ACHN (cell line): ENCODE results near the gene GBP6.
"Not testable (repeated sequence)": the region's sequence is repeated elsewhere in the genome, so short reads cannot be mapped to it uniquely, and the experiment has no call there.

ENCODE experiments used
- DNase-seq: peaks from one replicate; pipeline ENCODE4 v3.0.0-alpha.2; 2015
- in situ Hi-C: cut with HindIII; loops from 2 replicates; pipeline ENCODE4 v1.10.0; 2017; ENCODE audit warnings: low sequenced_read_pairs, low pct_ligation_motif_present, low pct_unique_long_range_greater_than_20kb

Gene GBP6

GRCh38 chr1:89363638-89364536 lies at the start of gene GBP6:
Gene GBP6 (plus strand): TSS chr1:89364059. CDS start chr1:89368552, 4,493 bp downstream.
- in situ Hi-C loops = no loop called here
- DNase-seq = no peak

GRCh38 chr1:89322402-89322801 lies 41.5 kb upstream of the GBP6 start:
- in situ Hi-C loops = no loop called here
- no peak for DNase-seq

- no peak for DNase-seq
- in situ Hi-C loops = no loop called here
Measured at GRCh38 chr1:89331890-89332289, 32.0 kb upstream of the GBP6 start.

- DNase-seq = no peak
- in situ Hi-C loops = no loop called here
Measured at GRCh38 chr1:89332461-89332860, 31.4 kb upstream of the GBP6 start.

GRCh38 chr1:89335486-89335885 lies 28.4 kb upstream of the GBP6 start:
- in situ Hi-C loops = no loop called here
- no peak for DNase-seq

GRCh38 chr1:89337903-89338302 lies 26.0 kb upstream of the GBP6 start:
- in situ Hi-C loops = no loop called here
- DNase-seq = no peak

- in situ Hi-C loops = no loop called here
- DNase-seq = no peak
Measured at GRCh38 chr1:89339039-89339438, 24.8 kb upstream of the GBP6 start.

GRCh38 chr1:89345479-89345878 lies 18.4 kb upstream of the GBP6 start:
- in situ Hi-C loops, DNase-seq: not testable (repeated sequence)

GRCh38 chr1:89347296-89347695 lies 16.6 kb upstream of the GBP6 start:
- in situ Hi-C loops = no loop called here
- DNase-seq = no peak

- in situ Hi-C loops = no loop called here
- DNase-seq = no peak
Measured at GRCh38 chr1:89350298-89350697, 13.6 kb upstream of the GBP6 start.

- no peak for DNase-seq
- in situ Hi-C loops = no loop called here
Measured at GRCh38 chr1:89351597-89352311, 12.1 kb upstream of the GBP6 start.

- in situ Hi-C loops = no loop called here
- no peak for DNase-seq
Measured at GRCh38 chr1:89352421-89352820, 11.4 kb upstream of the GBP6 start.

- in situ Hi-C loops = no loop called here
- DNase-seq = no peak
Measured at GRCh38 chr1:89354205-89354604, 9.7 kb upstream of the GBP6 start.

- in situ Hi-C loops = no loop called here
- DNase-seq = no peak
Measured at GRCh38 chr1:89355056-89355455, 8.8 kb upstream of the GBP6 start.

- peak; percentile 19 for DNase-seq
- in situ Hi-C loops = no loop called here
Measured at GRCh38 chr1:89356658-89357400, 7.0 kb upstream of the GBP6 start.

- DNase-seq = peak; percentile 73
- in situ Hi-C loops = no loop called here
Measured at GRCh38 chr1:89358287-89358893, 5.5 kb upstream of the GBP6 start.

- in situ Hi-C loops = no loop called here
Measured at GRCh38 chr1:89360716-89361115, 3.1 kb upstream of the GBP6 start.

GRCh38 chr1:89361681-89362080 lies 2.2 kb upstream of the GBP6 start:
- in situ Hi-C loops = no loop called here
- DNase-seq = no peak

More at GRCh38 chr1:89360716-89361115, 3.1 kb upstream of the GBP6 start:
- no peak for DNase-seq

- no peak for DNase-seq
- in situ Hi-C loops = no loop called here
Measured at GRCh38 chr1:89363196-89363595, 663 bp upstream of the GBP6 start.
